ENCODE data around the gene KRTAP2-1. TPM values are rescaled to one million over a fixed set of nuclear protein-coding genes. Genes with fewer than 3 reads are reported as not detected.
"Not testable (repeated sequence)": the region's sequence is repeated elsewhere in the genome, so short reads cannot be mapped to it uniquely, and the experiment has no call there.

KRTAP2-1 gene
- polyA plus RNA-seq, 3 donors: not detected

DNA sequence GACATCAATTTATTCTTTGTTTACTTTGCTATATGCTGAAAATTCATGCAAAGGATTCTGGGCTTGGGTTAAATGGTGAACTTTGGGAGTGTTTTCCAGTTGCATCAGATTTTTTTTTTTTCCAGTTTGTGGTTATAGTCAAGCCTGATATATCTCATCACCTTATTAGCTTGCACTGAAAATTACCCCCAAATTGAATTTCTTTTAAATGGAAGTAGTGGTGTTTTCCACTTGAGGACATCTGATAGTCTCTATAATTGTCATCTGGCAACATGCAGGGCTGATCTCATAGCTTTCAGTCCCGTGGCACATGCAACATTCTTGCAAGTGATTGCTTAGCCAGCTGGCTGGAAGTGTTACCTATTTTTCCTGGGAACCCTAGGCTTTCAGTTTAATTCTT is 33.5 kb downstream of the KRTAP2-1 start:
- no peak for DNase-seq (ENCODE audit: low read depth in 3 of 3, low spot score in 2 of 3)

DNA sequence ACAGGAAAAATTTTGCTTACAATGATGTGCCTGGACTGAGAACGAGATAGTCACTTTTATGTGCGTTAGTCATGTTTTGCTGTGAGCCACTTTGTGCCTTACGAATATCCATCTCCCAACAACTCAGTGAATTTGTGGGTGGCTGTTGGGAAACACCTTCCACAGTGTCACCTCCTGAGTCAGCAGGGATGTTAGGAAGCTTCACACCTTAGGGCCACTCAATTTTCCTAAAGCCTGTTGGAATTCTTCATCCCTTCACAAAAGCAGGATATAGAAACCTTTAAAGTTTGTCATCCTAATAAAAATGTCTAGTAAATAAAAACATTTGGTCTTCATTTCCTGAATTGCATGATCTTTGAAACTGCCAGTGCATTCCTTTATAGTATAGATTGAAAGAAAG is 33.9 kb downstream of the KRTAP2-1 start:
- no peak for DNase-seq (ENCODE audit: low read depth in 3 of 3, low spot score in 2 of 3)

DNA sequence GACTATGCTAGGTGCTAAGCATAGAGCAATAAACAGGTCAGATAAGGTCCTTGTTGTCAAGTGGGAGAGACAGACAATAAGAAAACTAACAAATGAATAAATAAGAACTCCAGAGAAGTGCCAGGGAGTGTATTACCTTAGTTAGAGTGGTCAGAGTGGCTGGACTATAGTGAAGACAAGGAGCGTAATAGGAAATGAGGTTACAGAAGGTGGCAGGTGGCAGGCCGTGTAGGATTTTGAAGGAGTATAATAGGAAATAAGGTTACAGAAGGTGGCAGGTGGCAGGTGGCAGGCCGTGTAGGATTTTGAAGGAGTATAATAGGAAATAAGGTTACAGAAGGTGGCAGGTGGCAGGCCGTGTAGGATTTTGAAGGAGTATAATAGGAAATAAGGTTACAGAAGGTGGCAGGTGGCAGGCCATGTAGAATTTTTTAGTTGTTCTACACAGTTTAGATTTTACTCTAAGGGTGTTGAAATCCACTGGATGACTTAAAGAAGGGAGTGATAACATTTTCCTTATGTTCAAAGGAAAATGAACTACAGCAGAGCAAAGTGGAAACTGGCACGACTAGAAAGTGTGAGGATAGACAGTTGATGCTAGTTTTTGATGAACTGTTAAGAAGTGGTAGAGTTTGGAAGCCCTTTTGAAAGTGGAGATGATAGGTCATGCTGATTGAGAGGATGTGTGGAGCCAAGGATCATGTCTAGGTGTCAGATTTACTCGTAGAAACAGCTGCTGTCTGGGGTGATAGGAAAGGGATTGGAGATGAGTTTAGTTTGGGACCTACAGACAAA is 34.6 kb downstream of the KRTAP2-1 start:
- no peak for DNase-seq (ENCODE audit: low read depth in 3 of 3, low spot score in 2 of 3)

- DNase-seq (ENCODE audit: low read depth in 3 of 3, low spot score in 2 of 3): no peak
Measured at GRCh38 chr17:41010441-41010840, 36.7 kb downstream of the KRTAP2-1 start.

GRCh38 chr17:41009936-41010335 is 37.2 kb downstream of the KRTAP2-1 start:
- DNase-seq (ENCODE audit: low read depth in 3 of 3, low spot score in 2 of 3): no peak

- no peak for DNase-seq (ENCODE audit: low read depth in 3 of 3, low spot score in 2 of 3)
Measured at GRCh38 chr17:41009301-41009760, 37.8 kb downstream of the KRTAP2-1 start.

- DNase-seq (ENCODE audit: low read depth in 3 of 3, low spot score in 2 of 3): no peak
Measured at GRCh38 chr17:41008811-41009210, 38.3 kb downstream of the KRTAP2-1 start, which contains the start of gene KRTAP3-1. TSS of gene KRTAP3-1 (minus strand) at chr17:41009128. CDS start at chr17:41009074, 54 bp downstream.

- no peak for DNase-seq (ENCODE audit: low read depth in 3 of 3, low spot score in 2 of 3)
Measured at GRCh38 chr17:41004397-41004796, 42.7 kb downstream of the KRTAP2-1 start.

DNA sequence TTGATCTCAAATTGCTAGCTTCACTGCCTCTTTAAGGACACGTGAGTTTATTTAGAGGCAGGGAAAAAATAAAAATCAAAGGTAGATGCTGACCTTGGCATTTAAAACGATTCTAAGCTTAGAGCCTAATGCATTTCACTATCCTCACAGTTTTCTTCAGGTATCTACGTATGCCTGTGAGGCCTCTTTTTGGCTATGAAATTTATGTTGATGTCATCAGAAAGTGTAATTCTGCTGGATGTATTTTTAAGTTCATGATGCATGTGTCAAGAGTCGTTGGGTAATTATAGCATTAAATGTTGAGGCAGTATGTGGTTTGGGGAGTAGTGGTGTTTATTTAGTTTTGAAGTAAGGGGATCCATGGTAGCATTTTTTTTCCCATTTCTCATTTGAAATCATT is 43.2 kb downstream of the KRTAP2-1 start:
- DNase-seq (ENCODE audit: low read depth in 3 of 3, low spot score in 2 of 3): no peak

GRCh38 chr17:41002814-41003213 is 44.3 kb downstream of the KRTAP2-1 start:
- no peak for DNase-seq (ENCODE audit: low read depth in 3 of 3, low spot score in 2 of 3)

- no peak for DNase-seq (ENCODE audit: low read depth in 3 of 3, low spot score in 2 of 3)
Measured at GRCh38 chr17:41001795-41002194, 45.3 kb downstream of the KRTAP2-1 start.

GRCh38 chr17:40999563-40999962 is 47.6 kb downstream of the KRTAP2-1 start, which contains the start of gene KRTAP3-2:
TSS of gene KRTAP3-2 (minus strand) at chr17:40999906. CDS start at chr17:40999853, 53 bp downstream.
- not testable (repeated sequence) for DNase-seq (ENCODE audit: low read depth in 3 of 3, low spot score in 2 of 3)

DNA sequence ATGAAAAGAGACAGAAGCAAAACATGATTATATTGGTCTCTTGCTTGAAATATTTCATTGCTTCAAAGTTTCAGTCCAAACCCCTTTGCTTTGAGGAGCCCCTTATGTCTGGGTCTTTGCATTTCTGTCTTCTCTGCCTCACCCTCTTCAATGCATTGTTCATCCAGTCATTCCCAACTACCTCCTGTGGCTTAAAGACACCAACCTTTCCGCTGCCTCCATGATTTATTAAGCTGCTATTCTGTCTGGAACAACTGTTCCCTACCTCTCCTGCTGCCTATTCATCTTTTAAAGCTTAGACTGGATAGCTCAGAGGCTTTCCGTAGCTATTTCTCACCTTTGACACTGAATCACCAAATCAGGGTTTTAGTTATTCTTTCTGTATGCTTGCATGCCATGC is 49.8 kb downstream of the KRTAP2-1 start:
- DNase-seq (ENCODE audit: low read depth in 3 of 3, low spot score in 2 of 3): no peak

- no peak for DNase-seq (ENCODE audit: low read depth in 3 of 3, low spot score in 2 of 3)
Measured at GRCh38 chr17:40996829-40997228, 50.3 kb downstream of the KRTAP2-1 start.

Other genes with a start within 250 kb of the KRTAP2-1 start
- not detected for gene KRT28, start 247.4 kb downstream of the KRTAP2-1 start, polyA plus RNA-seq (ENCODE audit: insufficient read length in 3 of 3)
- gene KRT10, start 224.7 kb downstream of the KRTAP2-1 start, polyA plus RNA-seq (ENCODE audit: insufficient read length in 3 of 3): 10 to 100 TPM; 33.0 to 44.7 (median 41.0) TPM
- gene KRT12, start 180.1 kb downstream of the KRTAP2-1 start, polyA plus RNA-seq (ENCODE audit: insufficient read length in 3 of 3): not detected
- under 1 TPM in 2 of 3 donors, not detected in 1; 0.17 to 0.37 TPM for gene KRT20, start 162.1 kb downstream of the KRTAP2-1 start, polyA plus RNA-seq (ENCODE audit: insufficient read length in 3 of 3)
- gene KRT23, start 109.7 kb downstream of the KRTAP2-1 start, polyA plus RNA-seq (ENCODE audit: insufficient read length in 3 of 3): 1 to 10 TPM in 2 of 3 donors, under 1 TPM in 1; 0.45 to 2.2 (median 2.0) TPM
- gene KRT39, start 80.4 kb downstream of the KRTAP2-1 start, polyA plus RNA-seq (ENCODE audit: insufficient read length in 3 of 3): not detected
- not detected for gene KRT40, start 63.0 kb downstream of the KRTAP2-1 start, polyA plus RNA-seq (ENCODE audit: insufficient read length in 3 of 3)
- gene KRTAP3-3, start 53.2 kb downstream of the KRTAP2-1 start, polyA plus RNA-seq (ENCODE audit: insufficient read length in 3 of 3): not detected
- not detected for gene KRTAP3-2, start 47.4 kb downstream of the KRTAP2-1 start, polyA plus RNA-seq (ENCODE audit: insufficient read length in 3 of 3)
- not detected for gene KRTAP3-1, start 38.2 kb downstream of the KRTAP2-1 start, polyA plus RNA-seq (ENCODE audit: insufficient read length in 3 of 3)
- gene KRTAP1-5, start 20.1 kb downstream of the KRTAP2-1 start, polyA plus RNA-seq (ENCODE audit: insufficient read length in 3 of 3): not detected
- not detected for gene KRTAP1-4, start 17.1 kb downstream of the KRTAP2-1 start, polyA plus RNA-seq (ENCODE audit: insufficient read length in 3 of 3)
- gene KRTAP1-3, start 12.4 kb downstream of the KRTAP2-1 start, polyA plus RNA-seq (ENCODE audit: insufficient read length in 3 of 3): not detected
- gene KRTAP1-1, start 5.9 kb downstream of the KRTAP2-1 start, polyA plus RNA-seq (ENCODE audit: insufficient read length in 3 of 3): not detected
- not detected for gene KRTAP2-2, start 7.9 kb upstream of the KRTAP2-1 start, polyA plus RNA-seq (ENCODE audit: insufficient read length in 3 of 3)
- gene KRTAP2-3, start 12.8 kb upstream of the KRTAP2-1 start, polyA plus RNA-seq (ENCODE audit: insufficient read length in 3 of 3): not detected
- gene KRTAP2-4, start 18.6 kb upstream of the KRTAP2-1 start, polyA plus RNA-seq (ENCODE audit: insufficient read length in 3 of 3): not detected
- gene KRTAP4-7, start 36.8 kb upstream of the KRTAP2-1 start, polyA plus RNA-seq (ENCODE audit: insufficient read length in 3 of 3): not detected
- not detected for gene KRTAP4-8, start 50.8 kb upstream of the KRTAP2-1 start, polyA plus RNA-seq (ENCODE audit: insufficient read length in 3 of 3)
- gene KRTAP4-16, start 54.9 kb upstream of the KRTAP2-1 start, polyA plus RNA-seq (ENCODE audit: insufficient read length in 3 of 3): not detected
- not detected for gene KRTAP4-9, start 58.1 kb upstream of the KRTAP2-1 start, polyA plus RNA-seq (ENCODE audit: insufficient read length in 3 of 3)
- not detected for gene KRTAP4-11, start 71.1 kb upstream of the KRTAP2-1 start, polyA plus RNA-seq (ENCODE audit: insufficient read length in 3 of 3)
- not detected for gene KRTAP4-12, start 76.9 kb upstream of the KRTAP2-1 start, polyA plus RNA-seq (ENCODE audit: insufficient read length in 3 of 3)
- gene KRTAP4-6, start 93.2 kb upstream of the KRTAP2-1 start, polyA plus RNA-seq (ENCODE audit: insufficient read length in 3 of 3): not detected
- gene KRTAP4-5, start 102.5 kb upstream of the KRTAP2-1 start, polyA plus RNA-seq (ENCODE audit: insufficient read length in 3 of 3): not detected
- gene KRTAP4-4, start 113.4 kb upstream of the KRTAP2-1 start, polyA plus RNA-seq (ENCODE audit: insufficient read length in 3 of 3): not detected
- not detected for gene KRTAP4-3, start 120.9 kb upstream of the KRTAP2-1 start, polyA plus RNA-seq (ENCODE audit: insufficient read length in 3 of 3)
- gene KRTAP4-2, start 130.9 kb upstream of the KRTAP2-1 start, polyA plus RNA-seq (ENCODE audit: insufficient read length in 3 of 3): not detected
- not detected for gene KRTAP4-1, start 137.6 kb upstream of the KRTAP2-1 start, polyA plus RNA-seq (ENCODE audit: insufficient read length in 3 of 3)
- gene KRTAP9-1, start 142.6 kb upstream of the KRTAP2-1 start, polyA plus RNA-seq (ENCODE audit: insufficient read length in 3 of 3): not detected
- gene KRTAP9-2, start 179.3 kb upstream of the KRTAP2-1 start, polyA plus RNA-seq (ENCODE audit: insufficient read length in 3 of 3): not detected
- not detected for gene KRTAP9-3, start 185.1 kb upstream of the KRTAP2-1 start, polyA plus RNA-seq (ENCODE audit: insufficient read length in 3 of 3)
- gene KRTAP9-8, start 190.7 kb upstream of the KRTAP2-1 start, polyA plus RNA-seq (ENCODE audit: insufficient read length in 3 of 3): not detected
- not detected for gene KRTAP9-4, start 202.4 kb upstream of the KRTAP2-1 start, polyA plus RNA-seq (ENCODE audit: insufficient read length in 3 of 3)
- gene KRTAP9-9, start 208.1 kb upstream of the KRTAP2-1 start, polyA plus RNA-seq (ENCODE audit: insufficient read length in 3 of 3): not detected
- under 1 TPM; 0.10 to 0.14 (median 0.11) TPM for gene KRTAP9-6, start 218.1 kb upstream of the KRTAP2-1 start, polyA plus RNA-seq (ENCODE audit: insufficient read length in 3 of 3)
- not detected for gene KRTAP9-7, start 228.4 kb upstream of the KRTAP2-1 start, polyA plus RNA-seq (ENCODE audit: insufficient read length in 3 of 3)